GM19193 (cell line): ENCODE results near the gene SPEM3.

Experiments
- POLR2A ChIP-seq: IDR thresholded peaks from 4 replicates; pipeline ENCODE4 v1.6.1; 2011; ENCODE audit not compliant: insufficient read depth, insufficient read length; ENCODE audit errors: extremely low read depth

SPEM3 gene

DNA sequence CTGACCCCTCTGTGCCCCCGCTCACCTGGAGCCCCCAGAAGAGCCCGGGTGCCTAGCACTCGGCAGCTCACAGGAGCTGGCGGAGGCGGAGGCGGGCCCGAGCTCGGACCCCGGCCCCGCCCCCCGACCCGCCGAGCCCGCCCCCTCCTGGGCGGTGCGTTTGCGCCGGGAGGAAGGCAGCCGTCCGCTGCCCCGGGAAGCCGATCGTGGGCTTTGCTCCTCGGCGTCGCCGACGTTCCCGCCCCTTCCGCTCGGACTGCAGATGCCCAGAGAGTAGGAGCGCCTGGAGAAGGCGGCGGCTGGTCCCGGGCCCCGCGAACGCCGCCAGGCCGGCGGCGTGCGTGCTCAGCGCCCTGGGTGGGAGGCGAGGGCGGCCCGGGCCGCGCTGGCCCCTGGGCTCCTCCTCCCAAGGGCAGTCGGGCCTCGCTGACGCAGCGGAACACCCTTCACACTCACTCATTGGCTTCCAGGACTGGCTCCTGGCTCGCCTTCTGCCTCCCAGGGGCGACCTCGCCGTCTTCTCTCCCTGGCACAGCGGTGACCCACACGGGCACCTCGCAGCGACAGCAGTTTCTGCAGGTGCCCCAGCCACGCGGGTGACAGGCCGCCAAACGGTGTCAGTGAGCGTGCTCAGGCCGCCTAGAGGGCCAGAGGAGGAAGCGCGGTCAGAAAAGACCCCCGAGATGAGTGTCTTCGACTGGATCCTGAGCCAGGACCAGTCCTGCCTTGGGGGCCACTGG lies 34.0 kb upstream of the SPEM3 start, which contains the start of gene PLSCR3:
Gene PLSCR3, minus strand, starts transcription at position 74 of the 740 bp plus-strand sequence. CDS start 415 bp downstream, outside the sequence.
- peak; percentile 72 for TF ChIP-seq POLR2A

DNA sequence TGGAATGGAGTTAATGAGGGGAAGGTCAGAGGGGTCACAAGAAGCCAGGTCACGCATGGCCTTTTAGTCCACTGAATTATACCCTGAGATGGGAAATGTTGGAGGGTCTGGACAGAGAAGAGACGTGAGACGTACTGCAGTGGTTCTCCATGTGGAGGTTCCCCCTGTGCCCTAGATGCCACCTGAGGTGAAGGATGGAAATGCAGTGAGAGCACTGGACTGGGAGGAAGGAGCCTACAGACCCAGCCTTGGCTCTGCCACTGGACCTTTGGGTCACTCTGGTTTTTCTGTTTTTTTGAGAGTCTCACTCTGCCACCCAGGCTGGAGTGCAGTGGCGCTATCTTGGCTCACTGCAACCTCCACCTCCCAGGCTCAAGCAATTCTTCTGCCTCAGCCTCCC lies 32.5 kb upstream of the SPEM3 start:
- TF ChIP-seq POLR2A, result no peak

GRCh38 chr17:7398612-7399011 lies 30.0 kb upstream of the SPEM3 start:
- no peak for TF ChIP-seq POLR2A

- no peak for TF ChIP-seq POLR2A
Measured at GRCh38 chr17:7403043-7403726, 25.5 kb upstream of the SPEM3 start.

DNA sequence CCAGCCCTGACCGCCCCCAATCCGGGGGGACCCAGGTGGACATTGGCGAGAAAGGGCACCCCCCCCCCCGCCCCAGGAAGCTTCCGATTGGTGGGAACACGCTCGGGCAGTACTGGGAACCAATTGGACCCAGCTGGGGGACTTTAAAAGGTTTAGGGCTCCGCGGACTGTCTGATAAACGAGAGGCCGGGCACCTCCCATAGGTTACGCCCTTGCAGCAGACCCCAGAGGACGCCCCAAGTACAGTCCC lies 25.0 kb upstream of the SPEM3 start:
- no peak for TF ChIP-seq POLR2A

DNA sequence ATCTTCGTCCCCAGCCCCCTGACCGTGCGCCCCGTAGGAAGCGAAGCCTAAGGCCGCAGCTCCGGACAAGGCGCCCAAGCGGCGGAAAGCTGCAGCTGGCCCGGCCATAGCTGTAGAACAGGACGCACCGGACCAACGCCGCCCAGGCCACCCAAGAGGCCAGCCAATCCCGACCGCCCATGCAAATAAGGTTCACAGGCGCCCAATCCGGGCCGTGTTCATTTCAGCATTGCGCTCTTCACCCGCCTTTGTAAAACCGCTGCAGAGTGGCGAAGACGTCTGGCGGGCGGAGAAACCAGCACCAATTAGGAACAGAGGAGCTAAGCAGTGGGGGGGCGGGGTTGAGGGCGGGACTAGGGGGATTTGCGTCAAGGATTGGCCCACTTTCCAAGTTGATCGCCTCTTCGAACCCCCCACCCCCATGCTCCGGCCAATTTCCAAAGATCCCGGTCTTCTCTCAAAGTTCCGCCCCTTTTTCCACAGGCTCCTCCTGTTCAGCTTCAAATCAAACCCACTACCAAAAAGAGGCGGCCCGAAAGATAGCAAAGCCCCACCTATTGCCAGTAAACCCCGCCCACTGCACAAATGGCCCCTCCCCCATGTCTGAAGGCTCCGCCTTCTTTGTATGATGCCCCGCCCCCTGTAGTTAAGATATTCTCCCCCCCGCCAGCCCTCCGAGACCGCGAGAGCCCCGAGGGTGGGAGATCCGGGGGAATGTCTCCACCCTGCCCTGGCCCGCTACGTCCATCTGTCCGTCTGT lies 24.5 kb upstream of the SPEM3 start, which contains the start of gene TMEM256:
Gene TMEM256, minus strand, starts transcription at position 121 of the 760 bp plus-strand sequence. Its CDS starts 13 bp downstream, at position 108.
- peak; percentile 92 for TF ChIP-seq POLR2A

- TF ChIP-seq POLR2A, result no peak
Measured at GRCh38 chr17:7404737-7405349, 23.8 kb upstream of the SPEM3 start.

DNA sequence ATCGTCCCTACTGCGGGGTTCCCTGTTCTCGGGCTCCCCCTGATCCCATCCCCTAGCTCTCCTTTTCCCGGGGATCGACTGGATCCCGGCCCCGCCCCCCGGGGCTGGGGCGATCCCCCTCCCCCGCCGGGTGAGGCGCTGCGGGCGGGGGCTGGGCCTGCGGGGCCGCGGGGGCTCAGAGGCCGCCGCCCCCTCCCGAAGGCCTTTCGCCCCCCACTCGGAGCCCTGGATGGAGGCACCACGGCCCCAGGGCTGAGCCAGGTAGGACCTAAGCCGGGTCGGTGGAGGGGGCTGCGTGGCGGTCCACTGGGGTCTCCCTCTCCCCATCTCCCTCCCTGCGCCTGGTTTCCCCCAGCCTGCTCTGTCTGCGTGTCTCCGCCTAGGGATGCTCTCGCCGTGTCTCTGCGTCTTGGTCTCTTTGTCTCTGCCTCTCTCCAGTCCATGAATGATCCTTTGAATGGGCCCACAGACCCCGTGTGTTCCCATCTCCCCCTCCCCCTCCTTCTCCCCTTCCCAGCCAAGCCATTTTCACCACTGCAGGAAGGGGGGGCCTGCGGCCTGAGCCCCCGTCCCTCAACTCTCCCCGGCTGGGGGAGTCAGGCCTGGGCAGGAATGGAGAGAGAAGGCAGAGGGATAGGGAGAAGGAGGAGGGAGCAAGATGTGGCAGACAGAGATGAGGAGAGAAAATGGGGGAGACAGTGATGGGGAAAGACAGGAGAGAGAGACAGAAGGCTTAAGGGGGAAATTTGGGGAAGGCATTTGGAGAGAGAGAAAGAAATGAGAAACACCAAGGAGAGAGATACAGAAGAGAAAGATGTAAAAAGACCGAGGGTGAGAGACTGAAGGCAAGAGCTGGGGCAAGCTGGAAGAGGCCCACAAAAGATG lies 23.1 kb upstream of the SPEM3 start:
- no peak for TF ChIP-seq POLR2A

GRCh38 chr17:7406235-7406825 lies 22.3 kb upstream of the SPEM3 start:
- TF ChIP-seq POLR2A, result no peak

GRCh38 chr17:7407082-7407481 lies 21.6 kb upstream of the SPEM3 start:
- TF ChIP-seq POLR2A, result no peak

DNA sequence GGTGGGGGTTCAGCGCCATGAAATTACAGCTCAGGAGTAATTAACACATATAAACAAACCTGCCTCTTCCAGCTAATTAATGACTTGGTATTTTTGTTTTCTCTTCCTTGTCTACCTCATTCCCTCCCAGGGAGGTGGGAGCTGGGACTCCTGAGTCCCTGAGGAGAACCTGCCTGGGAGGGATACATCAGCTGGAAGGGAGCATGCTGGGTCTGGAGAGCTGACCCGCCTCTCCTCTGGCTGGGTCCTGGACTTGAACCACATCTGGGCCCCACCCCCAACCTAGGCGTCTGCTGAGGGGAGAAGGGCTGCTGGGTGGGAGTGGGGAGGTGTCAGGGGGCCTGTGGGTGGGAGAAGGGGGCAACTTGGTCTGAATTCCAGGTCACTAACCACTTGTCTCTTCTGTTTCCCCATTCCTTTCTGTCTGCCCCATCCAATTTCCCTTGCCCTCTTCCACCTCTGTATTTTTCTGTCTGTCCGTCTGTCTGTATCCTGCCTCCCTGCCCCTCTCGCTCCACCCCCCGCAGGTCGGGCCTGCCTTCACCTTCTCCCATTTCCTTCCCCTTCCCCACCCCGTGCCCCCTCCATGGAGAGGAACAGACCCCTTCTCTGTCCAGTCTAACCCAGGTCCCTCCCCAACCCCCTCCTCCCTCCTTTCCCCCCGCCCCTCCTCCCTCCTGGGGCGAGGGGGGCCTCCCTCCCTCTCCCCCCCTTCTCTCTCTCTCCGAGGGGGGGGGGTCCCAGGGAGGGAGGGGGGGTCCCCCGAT lies 21.0 kb upstream of the SPEM3 start, which contains the start of gene NLGN2:
Gene NLGN2, plus strand, starts transcription at position 361 of the 767 bp plus-strand sequence. CDS start 411 bp downstream, outside the sequence.
- no peak for TF ChIP-seq POLR2A

GRCh38 chr17:7408252-7408727 lies 20.4 kb upstream of the SPEM3 start:
- TF ChIP-seq POLR2A, result no peak

DNA sequence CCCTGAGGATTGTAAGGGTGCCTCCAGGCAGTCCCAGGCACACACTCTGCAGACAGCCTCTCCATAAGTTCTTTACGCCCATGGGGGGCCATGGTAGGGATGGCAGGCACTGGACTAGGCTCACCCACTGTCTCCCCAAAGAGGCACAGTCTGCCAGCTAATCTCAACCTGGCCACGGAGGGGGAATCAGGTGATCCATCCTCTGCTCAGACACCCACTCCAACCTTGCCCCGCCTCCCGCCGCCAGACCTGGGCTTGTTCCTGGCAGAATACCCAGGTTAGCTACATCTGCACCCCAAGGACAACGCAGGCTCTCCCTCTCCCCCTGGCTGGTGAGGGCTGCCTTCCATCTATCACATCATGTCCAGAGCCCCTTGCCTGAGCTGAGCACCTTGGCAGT lies 19.8 kb upstream of the SPEM3 start:
- no peak for TF ChIP-seq POLR2A
